Osteoblast (primary cell): ENCODE results near the gene FTO. TPM values are rescaled to one million over a fixed set of nuclear protein-coding genes. Genes with fewer than 3 reads are reported as not detected.
A peak's percentile ranks its signal among the peaks of the same experiment; 100 is the strongest.

Source experiments
- DNase-seq: peaks from one replicate; pipeline ENCODE4 v3.0.0; 2011; ENCODE audit warnings: low spot score, mixed read lengths; ENCODE audit not compliant: insufficient read length; ENCODE audit errors: missing footprints
- H2AFZ ChIP-seq: 2 replicates; pipeline ENCODE4 v1.6.0; 2011; ENCODE audit warnings: mild to moderate bottlenecking, low read length
- H3K27ac ChIP-seq: 2 replicates; pipeline ENCODE4 v1.5.1; 2011; ENCODE audit warnings: mild to moderate bottlenecking, low read depth, low read length, moderate library complexity
- H3K27me3 ChIP-seq: 2 replicates; pipeline ENCODE4 v1.6.0; 2012; ENCODE audit warnings: mild to moderate bottlenecking, control low read depth, inconsistent platforms, low read length, moderate library complexity; ENCODE audit not compliant: insufficient read depth
- H3K36me3 ChIP-seq: 2 replicates; pipeline ENCODE4 v1.5.1; 2011; ENCODE audit warnings: mild to moderate bottlenecking, low read length, control low read depth, moderate library complexity; ENCODE audit not compliant: insufficient read depth
- H3K4me1 ChIP-seq: 2 replicates; pipeline ENCODE4 v1.5.1; 2011; ENCODE audit warnings: mild to moderate bottlenecking, low read length, control low read depth, moderate library complexity; ENCODE audit not compliant: insufficient read depth
- H3K4me2 ChIP-seq: 2 replicates; pipeline ENCODE4 v1.6.0; 2011; ENCODE audit warnings: mild to moderate bottlenecking, low read length; ENCODE audit not compliant: insufficient read depth
- H3K4me3 ChIP-seq: fragments of 200-600 bp; sonication (generic); 3 replicates; pipeline ENCODE4 v1.5.1; 2012; ENCODE audit warnings: mild to moderate bottlenecking, low read length, inconsistent platforms; ENCODE audit not compliant: insufficient read depth
- H3K79me2 ChIP-seq: 2 replicates; pipeline ENCODE4 v1.6.0; 2012; ENCODE audit warnings: mild to moderate bottlenecking, low read length, control low read depth, inconsistent platforms; ENCODE audit not compliant: insufficient read depth
- H3K9me3 ChIP-seq: 2 replicates; pipeline ENCODE4 v1.5.1; 2011; ENCODE audit warnings: low read depth, low read length, control low read depth
- H4K20me1 ChIP-seq: 2 replicates; pipeline ENCODE4 v1.6.0; 2012; ENCODE audit warnings: mild to moderate bottlenecking, low read length, control low read depth; ENCODE audit not compliant: insufficient read depth
- CTCF ChIP-seq: IDR thresholded peaks from 2 replicates; pipeline ENCODE4 v1.5.1; 2011; ENCODE audit warnings: mild to moderate bottlenecking, low read depth, low read length, moderate library complexity; ENCODE audit errors: extremely low read depth
- total RNA-seq: library from RNA; depleted of rRNA; stranded (reverse); fragments of >200 nt; gene quantifications from 2 replicates; pipeline ENCODE4 v1.2.3, GENCODE V29; 2012

The FTO gene
- total RNA-seq, 1 donor = 152 TPM

- peaks cover 3% of the 10 kb centered on the region for H4K20me1 ChIP-seq
- H3K4me3 ChIP-seq = no peak overlapping the region
- no peaks in the 10 kb centered on the region for H3K9me3 ChIP-seq
- H3K4me2 ChIP-seq = no peak overlapping the region
- H3K36me3 ChIP-seq = no peaks in the 10 kb centered on the region
- TF ChIP-seq CTCF = no peak
- H2AFZ ChIP-seq = no peak overlapping the region
- no peak for DNase-seq
- no peaks in the 10 kb centered on the region for H3K79me2 ChIP-seq
- H3K27ac ChIP-seq = no peak overlapping the region
- no peaks in the 10 kb centered on the region for H3K27me3 ChIP-seq
- peaks cover 4% of the 10 kb centered on the region for H3K4me1 ChIP-seq
Measured at GRCh38 chr16:54048586-54049495, 344.9 kb downstream of the FTO start.

GRCh38 chr16:54049591-54050458, 345.9 kb downstream of the FTO start:
- peaks cover 3% of the 10 kb centered on the region for H4K20me1 ChIP-seq
- H3K27ac ChIP-seq = no peak overlapping the region
- no peaks in the 10 kb centered on the region for H3K36me3 ChIP-seq
- peak overlapping the region; percentile 35 for H3K4me2 ChIP-seq
- no peaks in the 10 kb centered on the region for H3K79me2 ChIP-seq
- H3K9me3 ChIP-seq = no peaks in the 10 kb centered on the region
- H3K4me3 ChIP-seq = no peak overlapping the region
- peaks cover 4% of the 10 kb centered on the region for H3K4me1 ChIP-seq
- no peak for TF ChIP-seq CTCF
- no peaks in the 10 kb centered on the region for H3K27me3 ChIP-seq
- no peak for DNase-seq
- no peak overlapping the region for H2AFZ ChIP-seq

- Histone ChIP-seq H4K20me1 (peaks cover 3% of the 10 kb centered on the region), H3K4me1 (peaks cover 4% of the 10 kb centered on the region), H3K27ac (no peak overlapping the region), H3K9me3 (no peaks in the 10 kb centered on the region), H3K4me3 (no peak overlapping the region), H3K79me2 (no peaks in the 10 kb centered on the region), H3K4me2 (peak overlapping the region; percentile 35), H2AFZ (no peak overlapping the region), H3K27me3 (no peaks in the 10 kb centered on the region), H3K36me3 (no peaks in the 10 kb centered on the region)
- peak; percentile 44 for DNase-seq
- TF ChIP-seq CTCF = no peak
Measured at GRCh38 chr16:54050459-54051210, 346.7 kb downstream of the FTO start.
